ENCODE results near the gene CHRNB2.
"Not testable (repeated sequence)": the region's sequence is repeated elsewhere in the genome, so short reads cannot be mapped to it uniquely, and the experiment has no call there.

CHRNB2 gene, protein sequence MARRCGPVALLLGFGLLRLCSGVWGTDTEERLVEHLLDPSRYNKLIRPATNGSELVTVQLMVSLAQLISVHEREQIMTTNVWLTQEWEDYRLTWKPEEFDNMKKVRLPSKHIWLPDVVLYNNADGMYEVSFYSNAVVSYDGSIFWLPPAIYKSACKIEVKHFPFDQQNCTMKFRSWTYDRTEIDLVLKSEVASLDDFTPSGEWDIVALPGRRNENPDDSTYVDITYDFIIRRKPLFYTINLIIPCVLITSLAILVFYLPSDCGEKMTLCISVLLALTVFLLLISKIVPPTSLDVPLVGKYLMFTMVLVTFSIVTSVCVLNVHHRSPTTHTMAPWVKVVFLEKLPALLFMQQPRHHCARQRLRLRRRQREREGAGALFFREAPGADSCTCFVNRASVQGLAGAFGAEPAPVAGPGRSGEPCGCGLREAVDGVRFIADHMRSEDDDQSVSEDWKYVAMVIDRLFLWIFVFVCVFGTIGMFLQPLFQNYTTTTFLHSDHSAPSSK

DNA sequence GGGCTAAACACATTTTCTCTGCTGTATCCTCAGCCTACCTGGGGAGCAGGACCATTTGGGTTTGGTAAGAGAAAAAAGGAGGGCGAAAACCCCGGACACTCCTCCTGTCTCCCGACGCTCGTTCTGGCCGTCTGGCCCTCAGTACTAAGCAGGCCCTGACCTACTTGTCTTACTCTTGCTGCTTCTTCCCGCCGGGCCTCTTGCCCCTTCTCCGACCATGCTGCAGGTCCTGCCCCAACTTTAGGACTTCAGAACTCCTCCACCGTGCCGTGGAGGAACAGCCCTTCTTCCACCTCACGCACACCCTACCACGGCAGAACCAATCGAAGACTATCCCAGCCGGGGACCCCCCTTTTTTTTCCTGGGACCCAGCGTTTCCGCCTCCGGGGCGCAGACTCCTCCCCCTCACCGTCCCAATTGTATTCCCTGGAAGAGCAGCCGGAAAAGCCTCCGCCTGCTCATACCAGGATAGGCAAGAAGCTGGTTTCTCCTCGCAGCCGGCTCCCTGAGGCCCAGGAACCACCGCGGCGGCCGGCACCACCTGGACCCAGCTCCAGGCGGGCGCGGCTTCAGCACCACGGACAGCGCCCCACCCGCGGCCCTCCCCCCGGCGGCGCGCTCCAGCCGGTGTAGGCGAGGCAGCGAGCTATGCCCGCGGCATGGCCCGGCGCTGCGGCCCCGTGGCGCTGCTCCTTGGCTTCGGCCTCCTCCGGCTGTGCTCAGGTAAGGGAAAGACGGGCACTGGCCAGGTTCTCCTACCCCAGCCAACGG is at the start of gene CHRNB2:
Gene CHRNB2, plus strand, starts transcription at position 393 of the 771 bp plus-strand sequence. Its CDS starts 267 bp downstream, at position 660.
- peak in 1 of 2 experiments; percentile 22 for DNase-seq

DNA sequence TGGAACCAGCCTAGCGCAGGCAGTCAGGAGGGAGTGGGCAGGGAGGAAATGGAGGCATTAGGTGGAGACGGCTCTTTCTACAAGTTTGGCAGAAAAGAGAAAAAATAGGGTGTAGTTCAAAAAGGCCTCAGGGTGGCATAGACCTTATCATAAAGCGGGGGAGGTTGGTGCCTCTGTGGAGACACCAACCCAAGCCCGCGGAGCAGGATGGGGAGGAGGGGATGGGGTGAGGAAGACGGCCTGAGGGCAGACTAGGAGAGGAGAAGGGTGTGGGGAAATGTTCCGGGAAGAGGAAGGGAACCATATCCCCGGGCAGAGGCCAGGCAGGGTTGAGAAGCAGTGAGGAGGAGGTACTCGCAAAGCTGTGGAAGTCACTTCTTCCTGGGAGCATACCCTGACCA is 48.0 kb upstream of the CHRNB2 start:
- DNase-seq = no peak

DNA sequence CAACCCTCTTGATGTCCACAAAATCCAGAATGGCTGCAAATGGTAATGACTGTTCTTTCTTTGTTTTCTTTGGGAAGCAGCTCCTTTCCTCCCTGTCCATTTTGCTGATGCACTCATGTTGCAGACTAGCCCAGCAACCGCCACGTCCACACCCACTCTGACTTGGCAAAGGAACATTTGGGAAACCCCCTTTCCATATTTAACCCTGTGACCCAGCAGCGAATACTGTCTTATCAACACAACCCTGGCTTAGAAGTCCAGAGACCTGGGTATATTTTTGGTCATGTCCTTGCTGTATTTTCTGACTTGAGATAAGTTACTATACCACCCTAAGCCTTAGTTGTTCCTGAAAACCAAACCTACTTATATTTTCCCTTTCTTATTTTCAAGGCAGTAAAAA is 47.2 kb upstream of the CHRNB2 start:
- no peak for DNase-seq

DNA sequence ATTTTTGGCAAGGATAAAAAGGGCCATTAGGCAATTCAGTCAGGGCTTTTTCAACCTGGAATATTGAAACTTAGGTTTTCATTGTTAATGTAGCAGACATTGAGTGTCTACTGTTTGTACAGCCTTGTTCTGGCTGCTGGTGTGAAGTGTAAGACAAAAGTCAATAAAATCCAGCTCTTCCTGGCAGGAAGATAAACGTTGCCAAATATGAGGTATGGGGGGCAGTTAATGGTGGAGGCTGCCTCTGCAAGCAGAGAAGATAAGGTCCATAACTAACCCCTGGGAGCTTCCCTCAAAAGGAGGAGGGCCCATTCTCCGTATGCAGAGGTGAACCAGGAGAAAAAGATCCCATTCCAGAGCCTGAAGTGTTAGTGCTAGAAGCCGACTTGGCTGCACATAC is 45.9 kb upstream of the CHRNB2 start:
- no peak for DNase-seq

DNA sequence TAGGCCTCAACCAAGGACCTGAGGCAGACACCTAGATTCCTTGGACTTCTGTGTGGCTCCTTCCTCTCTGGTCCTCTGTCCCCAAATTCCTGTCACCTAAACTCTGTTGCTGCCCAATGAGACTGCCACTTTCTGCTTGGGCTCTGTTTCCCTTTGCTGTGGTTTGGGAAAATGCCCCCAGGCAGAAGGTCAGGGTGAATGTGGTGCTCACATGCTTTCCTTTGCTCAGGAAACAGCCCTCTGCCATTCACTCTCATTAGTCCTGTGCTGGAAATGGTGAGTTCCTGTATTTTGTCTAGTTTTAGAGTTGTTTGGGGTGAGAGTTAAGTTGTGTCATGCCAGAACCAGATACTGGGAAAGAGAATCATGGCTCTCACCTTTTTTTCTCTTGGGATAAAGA is 42.7 kb upstream of the CHRNB2 start:
- no peak for DNase-seq

DNA sequence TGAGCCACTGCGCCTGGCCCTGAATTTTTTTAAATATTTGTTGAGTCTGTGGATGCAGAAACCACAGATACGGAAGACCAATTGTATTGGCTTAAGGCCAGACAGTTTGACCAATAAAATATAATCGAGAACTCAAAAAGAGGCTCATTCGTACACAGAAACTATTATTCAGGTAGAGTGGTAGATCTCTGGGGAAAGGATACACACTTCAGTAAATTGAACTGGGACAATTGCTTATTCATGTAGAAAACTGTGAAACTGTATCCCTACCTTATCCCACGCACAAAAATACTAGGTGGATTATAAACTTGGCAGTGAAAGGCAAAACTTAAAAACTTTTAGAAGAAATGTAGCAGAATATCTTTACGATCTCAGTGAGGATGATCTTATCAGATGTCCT is 40.4 kb upstream of the CHRNB2 start:
- no peak for DNase-seq

DNA sequence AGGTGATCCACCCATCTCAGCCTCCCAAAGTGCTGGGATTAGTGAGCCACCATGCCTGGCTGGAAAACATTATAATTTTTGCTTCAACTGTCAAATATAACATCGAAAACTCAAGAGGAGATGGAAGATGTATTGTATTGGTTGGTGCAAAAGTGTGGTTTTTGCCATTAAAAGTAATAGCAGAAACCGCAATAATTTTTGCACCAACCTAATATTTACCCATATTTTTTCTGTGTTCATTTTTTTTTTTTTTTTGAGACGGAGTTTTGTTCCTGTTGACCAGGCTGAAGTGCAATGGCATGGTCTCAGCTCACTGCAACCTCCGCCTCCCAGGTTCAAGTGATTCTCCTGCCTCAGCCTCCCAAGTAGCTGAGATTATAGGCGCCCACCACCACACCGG is 38.3 kb upstream of the CHRNB2 start:
- DNase-seq = no peak

DNA sequence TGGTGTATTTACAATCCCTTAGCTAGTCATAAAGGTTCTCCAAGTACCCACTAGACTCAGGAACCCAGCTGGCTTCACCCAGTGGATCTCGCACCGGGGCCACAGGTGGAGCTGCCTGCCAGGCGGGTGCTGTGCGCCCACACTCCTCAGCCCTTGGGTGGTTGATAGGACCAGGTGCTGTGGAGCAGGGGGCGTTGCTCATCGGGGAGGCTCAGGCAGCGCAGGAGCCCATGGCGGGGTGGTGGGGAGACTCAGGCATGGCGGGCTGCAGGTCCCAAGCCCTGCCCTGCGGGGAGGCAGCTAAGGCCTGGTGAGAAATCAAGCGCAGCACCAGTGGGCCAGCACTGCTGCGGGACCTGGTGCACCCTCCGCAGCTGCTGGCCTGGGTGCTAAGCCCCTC is 35.6 kb upstream of the CHRNB2 start:
- not testable (repeated sequence) for DNase-seq

DNA sequence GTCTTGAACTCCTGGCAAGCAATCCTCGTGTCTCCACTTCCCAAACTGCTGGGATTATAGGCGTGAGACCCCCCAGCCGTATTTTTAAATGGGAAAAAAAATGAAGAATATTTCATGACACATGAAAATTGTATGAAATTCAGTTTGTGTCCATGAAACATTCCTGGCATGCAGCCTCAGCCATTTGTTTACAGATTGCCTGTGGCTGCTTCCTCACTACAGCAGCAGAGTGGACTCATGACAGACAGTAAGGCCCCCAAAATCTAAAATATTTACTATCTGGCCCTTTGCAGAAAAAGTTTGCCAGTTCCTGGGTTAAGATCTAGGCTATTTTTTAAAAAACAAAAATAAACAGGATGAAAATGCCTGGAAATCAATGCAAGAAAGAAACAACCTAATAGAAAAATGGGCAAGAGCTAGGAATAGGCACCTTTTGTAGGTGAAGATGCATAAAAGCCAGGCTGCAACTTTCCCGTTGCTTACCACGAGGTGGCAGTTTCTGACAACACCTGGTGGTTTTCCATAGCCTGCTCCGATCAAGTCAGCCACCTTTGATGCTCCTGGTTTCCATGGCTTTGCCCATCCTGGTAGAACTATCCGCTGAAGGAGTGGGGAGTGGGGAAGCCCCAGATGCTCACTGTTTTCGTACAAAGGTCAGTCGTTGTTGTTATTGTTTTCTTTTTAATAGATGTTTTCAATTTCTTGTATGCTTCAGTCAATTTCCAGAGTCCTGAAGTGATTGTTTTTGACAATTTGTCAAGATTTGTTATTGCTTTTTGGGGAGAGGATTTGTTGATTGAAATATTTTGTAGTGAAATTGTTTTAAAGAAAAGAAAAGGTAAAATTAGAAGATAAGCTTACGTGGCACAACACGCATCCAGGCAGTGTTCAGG is 33.4 kb upstream of the CHRNB2 start:
- no peak for DNase-seq

DNA sequence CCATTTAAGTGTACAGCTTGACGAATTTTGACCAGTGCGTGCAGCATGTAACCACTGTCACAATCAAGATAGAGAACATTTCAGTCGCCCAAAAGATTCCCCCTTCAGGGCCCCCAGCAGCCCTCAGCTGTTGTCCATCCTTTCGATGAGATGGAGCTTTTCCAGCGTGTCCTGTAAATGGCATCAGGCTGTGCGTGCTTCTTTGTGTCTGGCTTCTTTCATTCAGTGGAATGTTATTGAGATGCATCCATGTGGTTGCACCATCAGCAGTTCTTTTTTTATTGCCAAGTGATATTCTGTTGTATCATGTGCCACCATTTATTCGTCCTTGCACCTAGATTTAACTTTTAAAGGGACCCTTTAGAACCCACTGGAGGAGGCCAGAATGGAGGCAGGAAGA is 31.0 kb upstream of the CHRNB2 start:
- DNase-seq = no peak

DNA sequence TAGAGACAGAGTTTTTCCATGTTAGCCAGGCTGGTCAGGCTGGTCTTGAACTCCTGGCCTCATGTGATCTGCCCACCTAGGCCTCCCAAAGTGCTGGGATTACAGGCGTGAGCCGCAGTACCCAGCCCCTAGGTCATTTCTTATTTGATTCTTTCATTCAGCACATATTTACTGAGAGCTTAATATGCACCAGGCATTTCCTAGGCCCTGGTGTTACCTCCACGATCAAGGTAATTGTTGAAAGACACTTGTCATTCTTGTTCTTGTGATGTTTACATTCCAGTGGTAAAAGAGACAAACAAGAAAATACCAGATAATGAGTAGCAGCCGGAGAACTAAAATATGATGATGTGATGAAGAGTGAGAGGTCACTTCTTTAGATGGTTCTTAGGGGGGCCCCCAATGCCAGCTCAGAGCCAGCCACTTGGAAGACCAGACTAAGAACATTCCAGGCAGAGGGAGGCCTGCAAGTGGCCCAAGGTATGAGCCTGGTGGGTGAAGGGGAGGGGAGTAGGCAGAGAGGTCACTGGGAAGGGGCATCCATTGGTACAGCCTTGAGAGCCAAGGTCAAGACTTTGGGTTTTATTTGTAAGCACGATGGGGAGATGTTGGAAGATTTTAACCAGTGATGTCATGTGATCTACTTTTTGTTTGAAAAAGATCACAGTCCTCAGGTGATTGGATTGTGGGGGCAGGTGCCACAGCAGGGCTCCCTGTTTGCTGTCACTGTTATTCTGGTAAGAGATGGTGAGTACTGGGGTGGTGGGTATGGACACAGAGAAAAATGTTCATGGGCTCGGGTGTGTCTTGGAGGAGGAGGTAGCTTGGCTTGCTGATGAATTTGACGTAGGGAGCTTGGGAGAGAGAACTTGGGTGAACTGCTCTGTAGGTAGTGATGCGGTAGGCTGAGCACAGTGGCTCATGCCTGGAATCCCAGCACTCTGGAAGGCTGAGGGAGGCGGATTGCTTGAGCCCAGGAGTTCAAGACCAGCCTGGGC is 27.8 kb upstream of the CHRNB2 start:
- DNase-seq = no peak

DNA sequence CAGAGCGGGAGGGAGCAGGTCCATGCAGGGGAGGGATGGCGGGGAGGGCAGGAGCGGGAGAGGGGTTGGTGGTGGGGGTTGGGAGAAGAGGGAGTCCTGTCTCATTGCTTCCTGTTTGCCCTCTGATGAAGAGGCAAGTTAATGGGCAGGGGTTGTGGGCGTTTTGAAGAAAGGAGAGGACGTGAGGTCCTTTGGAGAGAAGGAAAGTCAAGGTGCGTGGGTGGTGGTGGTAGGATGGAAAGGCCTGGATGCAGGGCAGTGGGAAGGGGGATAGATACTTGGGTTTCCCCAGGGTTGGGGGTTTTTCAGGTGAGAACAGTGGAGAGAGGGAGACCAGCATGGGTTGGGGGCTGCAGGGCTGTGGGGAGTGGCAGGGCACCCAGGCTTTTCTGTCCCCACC is 26.3 kb upstream of the CHRNB2 start:
- DNase-seq = no peak

DNA sequence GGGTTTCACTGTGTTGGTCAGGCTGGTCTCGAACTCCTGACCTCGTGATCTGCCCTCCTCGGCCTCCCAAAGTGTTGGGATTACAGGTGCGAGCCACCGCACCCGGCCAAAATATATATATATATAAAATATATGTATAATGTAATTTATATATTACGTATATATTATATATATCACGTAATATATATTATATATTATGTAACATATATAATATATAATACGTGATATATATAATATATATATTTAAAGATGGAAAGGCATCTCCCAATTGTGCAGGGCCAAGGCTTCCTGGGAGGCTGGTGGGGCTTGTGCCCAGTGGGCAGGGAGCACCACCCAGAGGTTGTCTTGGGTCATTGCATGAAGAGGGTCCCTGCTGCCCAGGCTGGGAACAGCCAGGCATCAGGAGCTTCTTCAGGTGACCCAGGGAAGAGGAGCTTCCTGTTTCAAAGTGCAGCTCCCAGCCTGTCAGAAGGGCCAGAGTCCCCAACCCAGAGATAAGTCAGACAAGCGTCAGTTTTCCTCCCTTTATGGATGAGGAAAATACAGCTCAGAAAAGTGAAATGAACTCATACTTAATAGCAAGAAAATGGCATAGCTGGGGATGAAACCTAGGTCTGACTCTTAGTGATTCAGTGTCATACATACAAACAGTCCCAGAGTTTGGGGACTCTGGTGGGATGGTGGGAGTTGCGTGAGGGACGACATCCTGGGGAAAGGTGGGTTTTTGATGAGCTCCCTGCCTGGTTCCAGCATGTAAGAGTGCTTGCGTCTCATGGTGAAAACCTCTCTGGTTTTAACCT is 21.1 kb upstream of the CHRNB2 start:
- peak; percentile 57 to 74 for DNase-seq

DNA sequence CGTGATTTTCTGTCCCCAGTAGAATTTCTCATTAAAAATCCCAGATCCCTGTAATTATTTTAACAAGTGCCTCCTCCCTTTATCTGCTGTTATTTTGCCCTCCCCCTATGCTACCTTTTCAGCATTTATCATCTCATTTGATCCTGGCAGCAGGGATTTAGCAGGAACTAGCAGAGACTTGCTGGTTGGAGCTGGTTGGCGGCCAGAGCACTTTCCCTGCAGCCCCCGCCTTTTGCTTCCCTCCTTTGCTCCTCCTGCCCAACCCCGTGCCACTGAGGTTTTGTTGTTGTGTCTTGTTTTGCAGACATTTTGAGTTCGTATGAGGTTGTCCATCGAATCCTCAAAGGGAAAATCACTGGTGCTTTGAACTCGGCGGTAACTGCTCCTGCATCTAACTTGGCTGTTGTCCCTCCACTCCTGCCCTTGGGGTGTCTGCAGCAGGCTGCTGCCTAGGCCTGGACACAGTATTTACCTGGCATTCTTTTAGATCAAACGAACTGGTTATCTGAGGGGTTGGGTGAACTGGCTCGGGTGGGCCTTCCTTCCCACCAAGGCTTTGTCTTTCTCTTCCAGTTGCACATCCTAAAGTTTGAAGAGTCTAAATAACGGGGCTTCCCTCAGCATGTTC is 20.4 kb upstream of the CHRNB2 start:
- DNase-seq = no peak

DNA sequence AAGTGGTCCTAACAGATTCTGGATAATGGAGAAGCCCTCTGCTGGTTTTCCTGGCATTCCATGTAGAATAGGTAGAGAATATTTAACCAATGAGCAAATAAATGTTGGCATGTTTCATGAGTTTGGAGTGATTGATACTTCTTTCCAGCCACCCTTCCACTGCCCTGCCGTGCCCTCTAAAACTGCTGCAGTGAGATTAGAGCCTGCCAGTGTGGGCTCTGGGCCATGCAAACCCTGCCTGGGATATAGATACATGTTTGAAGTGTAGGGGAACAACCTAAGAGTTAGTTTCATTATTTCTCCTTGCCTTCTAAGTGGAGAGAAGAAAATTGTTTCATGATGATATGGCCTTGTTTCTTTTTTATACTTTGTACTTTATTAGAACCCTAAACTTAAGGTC is 19.6 kb upstream of the CHRNB2 start:
- DNase-seq = no peak

DNA sequence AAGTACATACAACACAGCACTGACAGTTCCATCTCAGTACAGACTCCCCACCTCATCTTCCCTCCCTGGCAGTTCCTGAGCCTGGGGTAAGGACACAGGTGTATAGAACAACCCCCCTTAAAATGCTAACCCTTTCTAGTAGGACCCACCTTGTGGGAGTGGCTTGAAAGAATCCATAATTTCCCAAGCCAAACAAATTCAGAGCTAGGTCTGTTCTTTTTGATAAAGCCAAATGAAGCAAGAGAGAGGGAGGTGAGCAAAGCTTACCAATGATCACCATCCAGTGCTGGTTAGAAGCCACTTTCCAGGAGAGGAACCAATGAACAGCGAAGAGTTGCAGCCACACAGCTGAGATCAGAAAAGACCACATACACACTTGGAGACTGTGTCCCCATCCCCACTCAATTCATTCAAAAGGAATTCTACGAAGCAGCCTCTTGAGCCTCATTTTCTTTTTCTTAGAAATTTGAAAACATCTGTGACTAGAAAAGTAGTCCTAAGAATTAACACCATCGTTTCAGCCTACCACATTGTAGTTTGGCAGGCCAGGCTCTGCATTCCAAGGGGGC is 18.3 kb upstream of the CHRNB2 start:
- DNase-seq = no peak

DNA sequence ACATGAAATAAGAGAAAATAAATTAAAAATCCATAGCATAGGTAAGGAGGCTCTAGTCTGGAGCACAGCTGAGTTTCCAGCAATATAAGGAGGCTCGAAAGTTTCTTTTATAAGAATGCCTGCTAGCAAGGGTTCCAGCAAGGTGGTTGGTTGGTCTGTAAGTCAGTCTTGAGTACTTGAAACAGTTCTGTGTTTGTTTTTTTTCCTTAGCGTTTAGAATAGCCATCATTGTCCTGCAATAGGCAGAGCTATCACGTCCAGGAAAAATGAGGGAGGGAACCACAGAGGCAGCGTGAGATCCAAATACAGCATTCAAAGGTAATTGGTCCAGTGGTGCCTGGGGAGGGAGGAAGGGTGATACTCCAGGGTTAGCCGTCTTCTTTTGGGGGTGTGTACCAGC is 17.5 kb upstream of the CHRNB2 start:
- DNase-seq = no peak

DNA sequence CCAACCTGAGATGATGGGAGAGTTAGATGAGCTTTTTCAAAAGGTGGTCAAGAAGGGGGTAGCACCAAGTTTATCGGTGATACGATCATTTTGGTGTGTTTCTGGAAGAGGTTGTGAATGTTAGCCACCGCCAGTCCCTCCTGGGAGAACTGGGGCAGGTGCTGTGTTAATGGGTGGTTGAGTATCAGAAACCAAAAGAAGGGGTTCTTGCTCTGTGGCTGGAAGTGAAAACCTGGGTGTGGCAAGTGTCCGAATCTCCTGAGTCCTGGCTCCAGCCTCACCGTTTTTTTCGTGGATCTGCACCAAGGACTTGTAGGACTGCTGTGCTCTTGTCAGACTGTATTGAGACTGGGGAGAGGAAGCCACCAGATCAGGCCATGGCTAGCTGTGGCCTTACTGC is 16.9 kb upstream of the CHRNB2 start:
- no peak for DNase-seq

DNA sequence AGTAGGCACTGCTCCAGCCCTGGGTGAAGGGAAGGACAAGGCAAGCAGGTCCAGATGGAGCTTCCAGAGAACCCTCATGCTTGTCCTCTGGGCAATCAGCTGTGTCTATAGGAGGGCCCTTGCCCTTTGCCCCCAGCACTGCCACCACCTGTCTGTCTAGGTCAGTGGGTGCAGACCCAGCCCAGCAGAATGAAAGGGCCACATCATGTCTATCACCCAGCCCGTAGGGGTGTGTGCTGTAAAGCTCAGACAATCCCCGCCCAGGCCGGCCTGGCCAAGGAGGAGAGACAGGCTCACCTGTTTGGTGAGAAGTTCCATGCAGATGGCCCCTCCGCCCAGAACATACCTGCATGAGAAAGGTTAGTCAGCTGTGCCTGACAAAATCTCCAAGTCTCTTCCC is 16.1 kb upstream of the CHRNB2 start:
- no peak for DNase-seq

DNA sequence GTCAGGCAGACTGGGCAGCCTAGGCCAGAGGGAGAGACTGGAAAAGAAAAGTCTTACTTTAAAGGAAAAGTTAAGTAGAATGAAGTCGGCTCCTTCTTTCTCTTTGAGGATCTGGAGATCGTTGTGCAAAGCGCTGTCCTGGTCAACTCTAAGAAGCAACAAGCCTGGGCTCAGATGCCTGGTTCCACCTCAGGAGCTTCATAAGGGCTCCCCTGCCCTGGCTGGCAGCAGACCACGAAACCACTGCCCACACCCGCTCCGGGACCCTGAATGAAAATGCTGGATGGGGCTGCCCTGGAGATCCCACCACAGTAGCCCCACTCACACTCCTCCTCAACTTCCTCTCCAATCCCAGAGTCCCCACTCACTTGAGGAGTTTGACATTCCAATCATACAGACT is 15.5 kb upstream of the CHRNB2 start:
- no peak for DNase-seq
